Osteoblast (primary cell): ENCODE measurements around the gene MYT1. TPM values are rescaled to one million over a fixed set of nuclear protein-coding genes. Genes with fewer than 3 reads are reported as not detected.
A peak's percentile ranks its signal among the peaks of the same experiment; 100 is the strongest.

Source experiments
- DNase-seq: peaks from one replicate; pipeline ENCODE4 v3.0.0; 2011; ENCODE audit warnings: low spot score, mixed read lengths; ENCODE audit not compliant: insufficient read length; ENCODE audit errors: missing footprints
- H2AFZ ChIP-seq: 2 replicates; pipeline ENCODE4 v1.6.0; 2011; ENCODE audit warnings: mild to moderate bottlenecking, low read length
- H3K27ac ChIP-seq: 2 replicates; pipeline ENCODE4 v1.5.1; 2011; ENCODE audit warnings: mild to moderate bottlenecking, low read depth, low read length, moderate library complexity
- H3K27me3 ChIP-seq: 2 replicates; pipeline ENCODE4 v1.6.0; 2012; ENCODE audit warnings: mild to moderate bottlenecking, control low read depth, inconsistent platforms, low read length, moderate library complexity; ENCODE audit not compliant: insufficient read depth
- H3K36me3 ChIP-seq: 2 replicates; pipeline ENCODE4 v1.5.1; 2011; ENCODE audit warnings: mild to moderate bottlenecking, low read length, control low read depth, moderate library complexity; ENCODE audit not compliant: insufficient read depth
- H3K4me1 ChIP-seq: 2 replicates; pipeline ENCODE4 v1.5.1; 2011; ENCODE audit warnings: mild to moderate bottlenecking, low read length, control low read depth, moderate library complexity; ENCODE audit not compliant: insufficient read depth
- H3K4me2 ChIP-seq: 2 replicates; pipeline ENCODE4 v1.6.0; 2011; ENCODE audit warnings: mild to moderate bottlenecking, low read length; ENCODE audit not compliant: insufficient read depth
- H3K4me3 ChIP-seq: fragments of 200-600 bp; sonication (generic); 3 replicates; pipeline ENCODE4 v1.5.1; 2012; ENCODE audit warnings: mild to moderate bottlenecking, low read length, inconsistent platforms; ENCODE audit not compliant: insufficient read depth
- H3K79me2 ChIP-seq: 2 replicates; pipeline ENCODE4 v1.6.0; 2012; ENCODE audit warnings: mild to moderate bottlenecking, low read length, control low read depth, inconsistent platforms; ENCODE audit not compliant: insufficient read depth
- H3K9me3 ChIP-seq: 2 replicates; pipeline ENCODE4 v1.5.1; 2011; ENCODE audit warnings: low read depth, low read length, control low read depth
- H4K20me1 ChIP-seq: 2 replicates; pipeline ENCODE4 v1.6.0; 2012; ENCODE audit warnings: mild to moderate bottlenecking, low read length, control low read depth; ENCODE audit not compliant: insufficient read depth
- total RNA-seq: library from RNA; depleted of rRNA; stranded (reverse); fragments of >200 nt; gene quantifications from 2 replicates; pipeline ENCODE4 v1.2.3, GENCODE V29; 2012
- TF ChIP-seq, protein P1 (sequence below): IDR thresholded peaks from 2 replicates; pipeline ENCODE4 v1.5.1; 2011; ENCODE audit warnings: mild to moderate bottlenecking, low read depth, low read length, moderate library complexity; ENCODE audit errors: extremely low read depth

The MYT1 gene
- total RNA-seq, 1 donor: not detected

- TF ChIP-seq, protein P1, sequence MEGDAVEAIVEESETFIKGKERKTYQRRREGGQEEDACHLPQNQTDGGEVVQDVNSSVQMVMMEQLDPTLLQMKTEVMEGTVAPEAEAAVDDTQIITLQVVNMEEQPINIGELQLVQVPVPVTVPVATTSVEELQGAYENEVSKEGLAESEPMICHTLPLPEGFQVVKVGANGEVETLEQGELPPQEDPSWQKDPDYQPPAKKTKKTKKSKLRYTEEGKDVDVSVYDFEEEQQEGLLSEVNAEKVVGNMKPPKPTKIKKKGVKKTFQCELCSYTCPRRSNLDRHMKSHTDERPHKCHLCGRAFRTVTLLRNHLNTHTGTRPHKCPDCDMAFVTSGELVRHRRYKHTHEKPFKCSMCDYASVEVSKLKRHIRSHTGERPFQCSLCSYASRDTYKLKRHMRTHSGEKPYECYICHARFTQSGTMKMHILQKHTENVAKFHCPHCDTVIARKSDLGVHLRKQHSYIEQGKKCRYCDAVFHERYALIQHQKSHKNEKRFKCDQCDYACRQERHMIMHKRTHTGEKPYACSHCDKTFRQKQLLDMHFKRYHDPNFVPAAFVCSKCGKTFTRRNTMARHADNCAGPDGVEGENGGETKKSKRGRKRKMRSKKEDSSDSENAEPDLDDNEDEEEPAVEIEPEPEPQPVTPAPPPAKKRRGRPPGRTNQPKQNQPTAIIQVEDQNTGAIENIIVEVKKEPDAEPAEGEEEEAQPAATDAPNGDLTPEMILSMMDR: no peak
- peak; percentile 80 for DNase-seq
- Histone ChIP-seq H4K20me1 (no peaks in the 10 kb centered on the region), H3K4me1 (no peaks in the 10 kb centered on the region), H3K36me3 (no peaks in the 10 kb centered on the region), H3K27me3 (peaks cover 18% of the 10 kb centered on the region), H2AFZ (no peak overlapping the region), H3K79me2 (no peaks in the 10 kb centered on the region), H3K4me3 (no peak overlapping the region), H3K27ac (no peak overlapping the region), H3K4me2 (no peak overlapping the region), H3K9me3 (no peaks in the 10 kb centered on the region)
Observed at GRCh38 chr20:64156136-64156885, 7.9 kb upstream of the MYT1 start.

GRCh38 chr20:64156886-64157875 lies 7.1 kb upstream of the MYT1 start:
- TF ChIP-seq, protein P1: no peak
- Histone ChIP-seq H3K9me3 (no peaks in the 10 kb centered on the region), H3K79me2 (no peaks in the 10 kb centered on the region), H2AFZ (no peak overlapping the region), H3K36me3 (no peaks in the 10 kb centered on the region), H3K4me2 (no peak overlapping the region), H3K27me3 (peaks cover 27% of the 10 kb centered on the region), H3K4me3 (no peak overlapping the region), H3K27ac (no peak overlapping the region), H4K20me1 (no peaks in the 10 kb centered on the region), H3K4me1 (no peaks in the 10 kb centered on the region)
- peak; percentile 84 for DNase-seq

DNA sequence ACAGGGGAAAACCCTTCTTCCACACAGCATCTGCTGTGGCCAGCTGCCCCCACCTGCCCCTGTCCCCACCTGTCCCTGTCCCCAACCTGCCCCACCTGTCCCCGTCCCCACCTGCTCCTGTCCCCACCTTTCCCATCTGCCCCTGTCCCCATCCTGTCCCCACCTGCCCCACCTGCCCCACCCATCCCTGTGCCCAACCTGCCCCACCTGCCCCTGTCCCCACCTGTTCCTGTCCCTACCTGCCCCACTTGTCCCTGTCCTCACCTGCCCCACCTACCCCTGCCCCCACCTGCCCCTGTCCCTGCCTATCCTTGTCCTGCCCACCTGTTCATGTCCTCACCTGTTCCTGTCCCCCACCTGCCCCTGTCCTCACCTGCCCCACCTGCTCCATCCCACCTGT lies 6.4 kb upstream of the MYT1 start:
- TF ChIP-seq, protein P1: no peak
- Histone ChIP-seq H3K9me3 (no peaks in the 10 kb centered on the region), H3K27me3 (peaks cover 34% of the 10 kb centered on the region)

More for the DNA sequence above, 6.4 kb upstream of the MYT1 start:
- Histone ChIP-seq H2AFZ (no peak overlapping the region), H4K20me1 (no peaks in the 10 kb centered on the region), H3K4me3 (no peak overlapping the region), H3K36me3 (no peaks in the 10 kb centered on the region), H3K27ac (no peak overlapping the region), H3K4me2 (no peak overlapping the region), H3K79me2 (no peaks in the 10 kb centered on the region), H3K4me1 (no peaks in the 10 kb centered on the region)
- no peak for DNase-seq
